Fibroblast of lung (primary cell): ENCODE results near the gene CCDC57. TPM values are rescaled to one million over a fixed set of nuclear protein-coding genes. Genes with fewer than 3 reads are reported as not detected.

ENCODE experiments used
- DNase-seq, 2 donors: peaks; one replicate each; pipeline versions ENCODE4 v3.0.0 to v3.0.0-alpha.2; 2010; ENCODE audit warnings: low read depth in 2 of 2
- H2AFZ ChIP-seq: 2 replicates; pipeline ENCODE4 v1.5.1; 2012; ENCODE audit warnings: low read length, control low read depth, inconsistent platforms
- H3K27ac ChIP-seq: 2 replicates; pipeline ENCODE4 v1.5.1; 2011; ENCODE audit warnings: low read length, control low read depth; ENCODE audit not compliant: insufficient read depth
- H3K27me3 ChIP-seq: 2 replicates; pipeline ENCODE4 v1.5.1; 2011; ENCODE audit warnings: mild to moderate bottlenecking, low read length; ENCODE audit not compliant: control insufficient read depth, insufficient read depth
- H3K36me3 ChIP-seq: 2 replicates; pipeline ENCODE4 v1.5.1; 2011; ENCODE audit warnings: low read length; ENCODE audit not compliant: control insufficient read depth, insufficient read depth
- H3K4me1 ChIP-seq: 2 replicates; pipeline ENCODE4 v1.5.1; 2011; ENCODE audit warnings: low read length; ENCODE audit not compliant: control insufficient read depth, insufficient read depth; ENCODE audit errors: extremely low read depth
- H3K4me2 ChIP-seq: 2 replicates; pipeline ENCODE4 v1.5.1; 2011; ENCODE audit warnings: low read length, control low read depth; ENCODE audit not compliant: insufficient read depth; ENCODE audit errors: extremely low read depth
- H3K4me3 ChIP-seq, 4 experiments: fragments of 200-600 bp in 1 of 4; sonication (generic) in 1 of 4; replicated peaks in 1 of 4; 2 replicates each; pipeline ENCODE4 v1.5.1; 2011 to 2016; ENCODE audit warnings: low read length in 4 of 4, low read depth in 3 of 4, mild to moderate bottlenecking in 3 of 4, control low read depth in 2 of 4, inconsistent platforms in 1 of 4, mixed read lengths in 1 of 4; ENCODE audit not compliant: insufficient read depth in 1 of 4; ENCODE audit errors: control extremely low read depth in 1 of 4
- H3K79me2 ChIP-seq: 2 replicates; pipeline ENCODE4 v1.5.1; 2012; ENCODE audit warnings: mild to moderate bottlenecking, low read length, inconsistent platforms; ENCODE audit not compliant: control insufficient read depth, insufficient read depth
- H3K9ac ChIP-seq: 2 replicates; pipeline ENCODE4 v1.5.1; 2011; ENCODE audit warnings: mild to moderate bottlenecking, low read length, control low read depth; ENCODE audit not compliant: insufficient read depth
- H3K9me3 ChIP-seq: 2 replicates; pipeline ENCODE4 v1.5.1; 2012; ENCODE audit warnings: low read depth, low read length; ENCODE audit not compliant: control insufficient read depth, insufficient read depth
- H4K20me1 ChIP-seq: 2 replicates; pipeline ENCODE4 v1.5.1; 2011; ENCODE audit warnings: low read length; ENCODE audit not compliant: control insufficient read depth, insufficient read depth; ENCODE audit errors: extremely low read depth
- EZH2 ChIP-seq: IDR thresholded peaks from 2 replicates; pipeline ENCODE4 v1.5.1; 2012; ENCODE audit warnings: low read length, control low read depth, mild to moderate bottlenecking; ENCODE audit errors: missing control alignments
- polyA plus RNA-seq, 2 donors: library from polyadenylated mRNA; depleted of rRNA in 1 of 2; stranded (reverse) in 1 of 2; unstranded in 1 of 2; fragments of >200 nt; gene quantifications; 2 replicates each; pipeline ENCODE4 v1.2.1, GENCODE V29; 2011 to 2012; ENCODE audit warnings: missing spikeins in 1 of 2
- total RNA-seq: library from RNA; depleted of rRNA; stranded (reverse); fragments of >200 nt; gene quantifications from 2 replicates; pipeline ENCODE4 v1.2.1, GENCODE V29; 2014
- TF ChIP-seq, protein P1 (sequence below), 2 donors: IDR thresholded peaks in 1 of 2; conservative IDR thresholded peaks in 1 of 2; 1 replicate in 1 of 2; 2 replicates in 1 of 2; pipeline ENCODE4 v1.5.1; 2011 to 2012; ENCODE audit warnings: low read length in 2 of 2, control low read depth in 1 of 2, inconsistent platforms in 1 of 2, low read depth in 1 of 2, mild to moderate bottlenecking in 1 of 2

Gene CCDC57
- total and polyA plus RNA-seq, 2 donors (not counting 1 experiment from before 2014, with no cell fraction given) = 7.1 to 10.1 TPM

GRCh38 chr17:82170412-82170961, 42.2 kb downstream of the CCDC57 start:
- H4K20me1 ChIP-seq = no peaks in the 10 kb centered on the region
- no peak overlapping the region for H3K9ac ChIP-seq
- H3K4me2 ChIP-seq = no peak overlapping the region
- H3K4me3 ChIP-seq = no peak overlapping the region
- H3K79me2 ChIP-seq = no peaks in the 10 kb centered on the region
- DNase-seq = no peak
- TF ChIP-seq, protein P1, sequence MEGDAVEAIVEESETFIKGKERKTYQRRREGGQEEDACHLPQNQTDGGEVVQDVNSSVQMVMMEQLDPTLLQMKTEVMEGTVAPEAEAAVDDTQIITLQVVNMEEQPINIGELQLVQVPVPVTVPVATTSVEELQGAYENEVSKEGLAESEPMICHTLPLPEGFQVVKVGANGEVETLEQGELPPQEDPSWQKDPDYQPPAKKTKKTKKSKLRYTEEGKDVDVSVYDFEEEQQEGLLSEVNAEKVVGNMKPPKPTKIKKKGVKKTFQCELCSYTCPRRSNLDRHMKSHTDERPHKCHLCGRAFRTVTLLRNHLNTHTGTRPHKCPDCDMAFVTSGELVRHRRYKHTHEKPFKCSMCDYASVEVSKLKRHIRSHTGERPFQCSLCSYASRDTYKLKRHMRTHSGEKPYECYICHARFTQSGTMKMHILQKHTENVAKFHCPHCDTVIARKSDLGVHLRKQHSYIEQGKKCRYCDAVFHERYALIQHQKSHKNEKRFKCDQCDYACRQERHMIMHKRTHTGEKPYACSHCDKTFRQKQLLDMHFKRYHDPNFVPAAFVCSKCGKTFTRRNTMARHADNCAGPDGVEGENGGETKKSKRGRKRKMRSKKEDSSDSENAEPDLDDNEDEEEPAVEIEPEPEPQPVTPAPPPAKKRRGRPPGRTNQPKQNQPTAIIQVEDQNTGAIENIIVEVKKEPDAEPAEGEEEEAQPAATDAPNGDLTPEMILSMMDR (conservative IDR thresholded peaks at IDR 0.05 in 1 of 2, IDR thresholded peaks at IDR 0.05 in 1 of 2; ENCODE audit: low read depth in 1 of 2, low read length in 2 of 2) = no peak
- no peak for TF ChIP-seq EZH2
- no peak overlapping the region for H3K27ac ChIP-seq
- H3K36me3 ChIP-seq = peaks cover 3% of the 10 kb centered on the region
- no peak overlapping the region for H2AFZ ChIP-seq
- no peaks in the 10 kb centered on the region for H3K4me1 ChIP-seq
- no peaks in the 10 kb centered on the region for H3K9me3 ChIP-seq
- H3K27me3 ChIP-seq = no peaks in the 10 kb centered on the region

DNA sequence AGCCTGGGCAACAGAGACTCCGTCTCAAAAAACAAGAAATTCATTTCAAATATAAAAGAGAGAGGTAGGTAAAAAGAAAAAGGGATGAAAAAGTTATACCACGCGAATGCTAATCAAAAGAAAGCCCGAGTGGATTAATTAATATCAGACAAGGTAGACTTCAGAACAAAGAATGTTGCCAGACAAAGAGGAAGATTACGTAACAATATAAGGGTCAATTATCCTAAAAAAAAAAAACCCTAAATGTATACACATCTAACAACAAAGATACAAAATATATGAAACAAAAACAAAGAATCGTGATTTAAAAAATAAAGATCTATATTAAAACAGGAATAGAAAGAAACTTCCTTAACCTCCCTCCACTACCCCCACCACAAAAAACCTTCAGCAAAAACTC, 44.1 kb downstream of the CCDC57 start:
- no peaks in the 10 kb centered on the region for H3K79me2 ChIP-seq
- no peaks in the 10 kb centered on the region for H4K20me1 ChIP-seq
- no peaks in the 10 kb centered on the region for H3K27me3 ChIP-seq
- no peak overlapping the region for H3K4me3 ChIP-seq
- H3K4me2 ChIP-seq = no peak overlapping the region
- H3K4me1 ChIP-seq = no peaks in the 10 kb centered on the region
- no peak overlapping the region for H3K27ac ChIP-seq
- no peak overlapping the region for H3K9ac ChIP-seq
- no peaks in the 10 kb centered on the region for H3K9me3 ChIP-seq
- TF ChIP-seq EZH2 = no peak
- TF ChIP-seq, protein P1 (conservative IDR thresholded peaks at IDR 0.05 in 1 of 2, IDR thresholded peaks at IDR 0.05 in 1 of 2; ENCODE audit: low read depth in 1 of 2, low read length in 2 of 2) = no peak
- no peak for DNase-seq
- no peak overlapping the region for H2AFZ ChIP-seq
- peaks cover 3% of the 10 kb centered on the region for H3K36me3 ChIP-seq

DNA sequence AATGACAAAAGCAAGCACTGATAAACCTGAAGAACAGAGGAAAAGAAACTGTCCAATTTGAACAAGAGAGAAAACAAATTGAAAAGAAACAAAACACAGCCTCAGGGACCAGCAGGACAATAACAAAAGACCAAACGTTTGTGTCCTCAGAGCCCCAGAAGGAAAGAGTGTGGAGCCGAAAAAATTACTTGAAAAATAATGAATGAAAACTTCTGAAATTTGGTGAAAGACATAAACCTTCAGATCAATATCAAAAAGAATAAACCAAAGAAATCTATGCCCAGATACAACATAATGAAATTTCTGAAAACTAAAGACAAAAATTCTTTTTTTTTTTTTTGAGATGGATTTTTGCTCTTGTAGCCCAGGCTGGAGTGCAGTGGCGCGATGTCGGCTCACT, 45.6 kb downstream of the CCDC57 start:
- Histone ChIP-seq H4K20me1 (no peaks in the 10 kb centered on the region), H3K4me1 (no peaks in the 10 kb centered on the region), H3K9me3 (no peaks in the 10 kb centered on the region), H3K9ac (no peak overlapping the region), H3K79me2 (no peaks in the 10 kb centered on the region), H3K36me3 (peaks cover 5% of the 10 kb centered on the region), H2AFZ (no peak overlapping the region), H3K4me2 (no peak overlapping the region), H3K4me3 (no peak overlapping the region), H3K27ac (no peak overlapping the region), H3K27me3 (no peaks in the 10 kb centered on the region)
- TF ChIP-seq EZH2 = no peak
- TF ChIP-seq, protein P1 (conservative IDR thresholded peaks at IDR 0.05 in 1 of 2, IDR thresholded peaks at IDR 0.05 in 1 of 2; ENCODE audit: low read depth in 1 of 2, low read length in 2 of 2) = no peak
- DNase-seq = no peak
